OCI-LY3 (cell line): Measurements from ENCODE around the gene MTHFR.

Experiments
- EZH2phosphoT487 ChIP-seq: fragments of 200-600 bp; shearing (Covaris generic); IDR thresholded peaks from 2 replicates; pipeline ENCODE4 v1.6.1; 2018; ENCODE audit warnings: antibody characterized with exemption, mixed run types, low read depth
- TF ChIP-seq, protein P1 (sequence below): fragments of 200-600, 300-600 bp; sonication (generic); IDR thresholded peaks from 2 replicates; pipeline ENCODE4 v1.5.1; 2014; ENCODE audit warnings: antibody characterized with exemption, low read length, low read depth

DNA sequence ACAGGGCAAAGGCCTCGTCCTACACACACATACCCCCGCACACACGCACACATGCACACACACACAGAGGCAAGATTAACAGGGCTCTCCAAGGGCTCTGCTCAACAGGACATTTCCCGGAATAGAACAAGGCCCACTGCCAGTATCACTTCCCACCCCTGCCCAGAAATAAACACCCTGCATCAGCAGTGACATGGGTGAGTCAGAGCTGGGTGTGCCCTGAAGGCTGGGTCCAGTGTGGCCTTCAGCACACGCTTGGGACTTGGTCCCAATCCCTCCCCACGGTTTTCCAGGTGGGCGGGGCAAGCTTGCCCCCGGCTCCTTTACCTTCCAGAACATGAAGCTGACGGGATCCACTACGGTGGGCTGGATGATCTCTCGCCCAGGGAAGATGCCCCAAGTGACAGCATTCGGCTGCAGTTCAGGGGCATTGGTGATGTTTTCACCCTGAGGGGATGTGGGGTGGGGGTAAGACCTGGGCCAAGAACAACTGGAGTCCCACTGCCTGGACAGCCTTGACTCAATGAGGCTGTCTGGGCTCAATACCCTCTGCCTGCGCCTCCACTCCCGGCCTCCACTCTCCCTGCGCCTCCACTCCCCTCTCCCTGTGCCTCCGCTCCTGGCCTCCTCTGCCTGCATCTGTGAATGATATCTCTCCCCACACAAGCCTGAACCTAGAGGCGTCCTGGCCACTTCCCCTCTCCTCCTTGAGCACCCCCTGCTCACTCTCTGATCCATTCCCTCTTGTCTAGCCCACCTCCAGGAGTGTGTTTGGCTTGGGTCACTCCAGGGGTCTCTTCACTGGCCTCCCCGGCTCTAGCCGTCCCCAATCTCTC is 14.7 kb downstream of the MTHFR start:
- TF ChIP-seq, protein P1, sequence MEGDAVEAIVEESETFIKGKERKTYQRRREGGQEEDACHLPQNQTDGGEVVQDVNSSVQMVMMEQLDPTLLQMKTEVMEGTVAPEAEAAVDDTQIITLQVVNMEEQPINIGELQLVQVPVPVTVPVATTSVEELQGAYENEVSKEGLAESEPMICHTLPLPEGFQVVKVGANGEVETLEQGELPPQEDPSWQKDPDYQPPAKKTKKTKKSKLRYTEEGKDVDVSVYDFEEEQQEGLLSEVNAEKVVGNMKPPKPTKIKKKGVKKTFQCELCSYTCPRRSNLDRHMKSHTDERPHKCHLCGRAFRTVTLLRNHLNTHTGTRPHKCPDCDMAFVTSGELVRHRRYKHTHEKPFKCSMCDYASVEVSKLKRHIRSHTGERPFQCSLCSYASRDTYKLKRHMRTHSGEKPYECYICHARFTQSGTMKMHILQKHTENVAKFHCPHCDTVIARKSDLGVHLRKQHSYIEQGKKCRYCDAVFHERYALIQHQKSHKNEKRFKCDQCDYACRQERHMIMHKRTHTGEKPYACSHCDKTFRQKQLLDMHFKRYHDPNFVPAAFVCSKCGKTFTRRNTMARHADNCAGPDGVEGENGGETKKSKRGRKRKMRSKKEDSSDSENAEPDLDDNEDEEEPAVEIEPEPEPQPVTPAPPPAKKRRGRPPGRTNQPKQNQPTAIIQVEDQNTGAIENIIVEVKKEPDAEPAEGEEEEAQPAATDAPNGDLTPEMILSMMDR = no peak
- no peak for TF ChIP-seq EZH2phosphoT487
